Dermis microvascular lymphatic vessel endothelial cell (primary cell): ENCODE measurements around the gene AVP. TPM values are rescaled to one million over a fixed set of nuclear protein-coding genes. Genes with fewer than 3 reads are reported as not detected.

ENCODE experiments used
- DNase-seq, 2 donors: peaks; one replicate each; pipeline versions ENCODE4 v3.0.0 to v3.0.0-alpha.2; 2010; ENCODE audit warnings: low read depth in 2 of 2
- total RNA-seq: library from RNA; depleted of rRNA; stranded (reverse); fragments of >200 nt; gene quantifications from 2 replicates; pipeline ENCODE4 v1.2.1, GENCODE V29; 2014

Gene AVP
- total RNA-seq, 1 donor from 2014 or later: not detected

GRCh38 chr20:3109350-3110302 lies 25.1 kb upstream of the AVP start:
- DNase-seq: no peak

GRCh38 chr20:3107464-3108025 lies 23.0 kb upstream of the AVP start:
- DNase-seq: no peak

- DNase-seq: no peak
Measured at GRCh38 chr20:3106658-3107463, 22.3 kb upstream of the AVP start.

- no peak for DNase-seq
Measured at GRCh38 chr20:3106185-3106584, 21.7 kb upstream of the AVP start.

GRCh38 chr20:3105256-3106137 lies 21.0 kb upstream of the AVP start:
- no peak for DNase-seq

GRCh38 chr20:3103369-3104032 lies 19.0 kb upstream of the AVP start:
- no peak for DNase-seq

GRCh38 chr20:3102575-3103368 lies 18.2 kb upstream of the AVP start:
- DNase-seq: no peak

- DNase-seq: no peak
Measured at GRCh38 chr20:3101737-3102574, 17.4 kb upstream of the AVP start.

- DNase-seq: no peak
Measured at GRCh38 chr20:3101251-3101650, 16.7 kb upstream of the AVP start.

GRCh38 chr20:3100480-3100879 lies 16.0 kb upstream of the AVP start:
- DNase-seq: no peak

- DNase-seq: no peak
Measured at GRCh38 chr20:3094848-3095629, 10.5 kb upstream of the AVP start.

- peak in 1 of 2 donors; percentile 74 for DNase-seq
Measured at GRCh38 chr20:3093861-3094361, 9.4 kb upstream of the AVP start.

GRCh38 chr20:3092611-3093379 lies 8.3 kb upstream of the AVP start:
- DNase-seq: peak in 1 of 2 donors; percentile 23

- no peak for DNase-seq
Measured at GRCh38 chr20:3090565-3090964, 6.0 kb upstream of the AVP start.

GRCh38 chr20:3088031-3088430 lies 3.5 kb upstream of the AVP start:
- no peak for DNase-seq

GRCh38 chr20:3085571-3086072 lies 1.1 kb upstream of the AVP start:
- DNase-seq: no peak

- no peak for DNase-seq
Measured at GRCh38 chr20:3084986-3085360, 449 bp upstream of the AVP start.
